ENCODE results near the gene H6PD.

Gene H6PD

DNA sequence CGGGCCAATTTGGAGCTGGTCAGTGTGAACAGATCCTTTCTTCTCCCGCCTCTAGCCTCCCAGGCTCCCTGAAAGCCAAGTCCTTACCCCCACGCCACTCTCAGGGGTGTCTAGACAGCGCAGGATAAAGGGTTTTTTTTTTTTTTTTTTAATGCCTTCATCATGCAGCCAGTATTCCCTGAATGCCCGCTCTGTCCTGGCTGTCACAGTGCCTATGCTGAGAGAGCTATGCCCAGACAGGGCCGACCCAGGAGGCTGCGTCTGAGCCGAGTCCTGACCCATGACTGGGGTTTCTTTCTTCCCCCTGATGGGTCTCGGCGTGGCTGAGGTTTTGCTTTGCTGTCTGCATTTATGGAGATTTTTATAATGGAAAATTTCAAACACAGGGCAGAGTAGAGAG is 76.5 kb downstream of the H6PD start:
- Histone ChIP-seq H3K4me2 (ENCODE audit: low read length, poor library complexity, severe bottlenecking) (no peak overlapping the region), H2AFZ (ENCODE audit: low read depth, low read length) (no peak overlapping the region)
- 92% methylated on average over 7 of the region's 10 CpGs for WGBS

GRCh38 chr1:9311479-9311878 is 76.9 kb downstream of the H6PD start:
- no peaks in the 10 kb centered on the region for H3K27me3 ChIP-seq (ENCODE audit: control insufficient read depth in 1 of 2, insufficient read depth in 1 of 2, low read length in 2 of 2)
- H3K27ac ChIP-seq (ENCODE audit: low read length, poor library complexity, severe bottlenecking) = no peak overlapping the region
- H3K23ac ChIP-seq (ENCODE audit: low read length in 2 of 2) = no peak overlapping the region
- no peak overlapping the region for H3K4ac ChIP-seq (ENCODE audit: low read depth in 1 of 2, low read length in 2 of 2)
- peaks cover 24 to 45% of the 10 kb centered on the region in 2 experiments for H3K36me3 ChIP-seq (ENCODE audit: control insufficient read depth in 1 of 2, insufficient read depth in 2 of 2, low read depth in 1 of 2, low read length in 2 of 2)
- H4K91ac ChIP-seq (ENCODE audit: low read length) = no peak overlapping the region
- no peak for DNase-seq
- H3K14ac ChIP-seq (ENCODE audit: low read length in 2 of 2) = no peak overlapping the region
- no peak overlapping the region for H3K18ac ChIP-seq (ENCODE audit: low read depth in 1 of 2, low read length in 2 of 2)
- H4K8ac ChIP-seq (ENCODE audit: low read length) = no peak overlapping the region
- no peaks in the 10 kb centered on the region for H3K9me3 ChIP-seq (ENCODE audit: control insufficient read depth, low read length)
- H2BK120ac ChIP-seq (ENCODE audit: low read depth, low read length) = no peak overlapping the region
- H3K79me1 ChIP-seq (replicated peaks; ENCODE audit: low read length, poor library complexity, severe bottlenecking) = peaks cover 3% of the 10 kb centered on the region
- H2BK12ac ChIP-seq (ENCODE audit: low read length in 2 of 2) = no peak overlapping the region
- H3K4me2 ChIP-seq (ENCODE audit: low read length, poor library complexity, severe bottlenecking) = no peak overlapping the region
- WGBS = 69% methylated on average over 9 of the region's 9 CpGs
- no peak overlapping the region for H2BK15ac ChIP-seq (ENCODE audit: low read depth, poor library complexity, severe bottlenecking)
- H3K9ac ChIP-seq (ENCODE audit: low read length) = peak overlapping the region; percentile 2
- no peak overlapping the region for H3K4me3 ChIP-seq (ENCODE audit: insufficient read depth in 1 of 2, low read depth in 1 of 2, low read length in 2 of 2)
- H2BK5ac ChIP-seq (ENCODE audit: low read depth, low read length, poor library complexity, severe bottlenecking) = no peak overlapping the region
- no peak overlapping the region for H2AK5ac ChIP-seq (ENCODE audit: low read length, severe bottlenecking)
- H2AFZ ChIP-seq (ENCODE audit: low read depth, low read length) = no peak overlapping the region
- peaks cover 52% of the 10 kb centered on the region for H3K4me1 ChIP-seq (ENCODE audit: control insufficient read depth, insufficient read depth, low read depth, low read length)

More for the DNA sequence above, 76.5 kb downstream of the H6PD start:
- Histone ChIP-seq H3K4me1 (ENCODE audit: control insufficient read depth, insufficient read depth, low read depth, low read length) (peaks cover 50% of the 10 kb centered on the region), H2AK5ac (ENCODE audit: low read length, severe bottlenecking) (no peak overlapping the region), H3K79me1 (replicated peaks; ENCODE audit: low read length, poor library complexity, severe bottlenecking) (peaks cover 3% of the 10 kb centered on the region), H2BK15ac (ENCODE audit: low read depth, poor library complexity, severe bottlenecking) (no peak overlapping the region), H3K23ac (ENCODE audit: low read length in 2 of 2) (no peak overlapping the region), H2BK5ac (ENCODE audit: low read depth, low read length, poor library complexity, severe bottlenecking) (no peak overlapping the region), H4K91ac (ENCODE audit: low read length) (no peak overlapping the region), H4K8ac (ENCODE audit: low read length) (no peak overlapping the region), H3K9me3 (ENCODE audit: control insufficient read depth, low read length) (no peaks in the 10 kb centered on the region), H2BK12ac (ENCODE audit: low read length in 2 of 2) (no peak overlapping the region), H3K4ac (ENCODE audit: low read depth in 1 of 2, low read length in 2 of 2) (no peak overlapping the region), H3K36me3 (ENCODE audit: control insufficient read depth in 1 of 2, insufficient read depth in 2 of 2, low read depth in 1 of 2, low read length in 2 of 2) (peaks cover 21 to 46% of the 10 kb centered on the region in 2 experiments), H3K14ac (ENCODE audit: low read length in 2 of 2) (no peak overlapping the region), H3K27ac (ENCODE audit: low read length, poor library complexity, severe bottlenecking) (no peak overlapping the region), H3K4me3 (ENCODE audit: insufficient read depth in 1 of 2, low read depth in 1 of 2, low read length in 2 of 2) (no peak overlapping the region), H3K27me3 (ENCODE audit: control insufficient read depth in 1 of 2, insufficient read depth in 1 of 2, low read length in 2 of 2) (no peaks in the 10 kb centered on the region), H3K9ac (ENCODE audit: low read length) (no peak overlapping the region), H3K18ac (ENCODE audit: low read depth in 1 of 2, low read length in 2 of 2) (no peak overlapping the region), H2BK120ac (ENCODE audit: low read depth, low read length) (no peak overlapping the region)
- DNase-seq = no peak

- Histone ChIP-seq H3K27ac (ENCODE audit: low read length, poor library complexity, severe bottlenecking) (no peak overlapping the region), H3K14ac (ENCODE audit: low read length in 2 of 2) (no peak overlapping the region), H3K9ac (ENCODE audit: low read length) (peak overlapping the region; percentile 36), H3K9me3 (ENCODE audit: control insufficient read depth, low read length) (no peaks in the 10 kb centered on the region), H3K4me1 (ENCODE audit: control insufficient read depth, insufficient read depth, low read depth, low read length) (peaks cover 58% of the 10 kb centered on the region), H4K8ac (ENCODE audit: low read length) (peak overlapping the region; percentile 19), H2BK15ac (ENCODE audit: low read depth, poor library complexity, severe bottlenecking) (no peak overlapping the region), H2BK12ac (ENCODE audit: low read length in 2 of 2) (no peak overlapping the region), H3K4me3 (ENCODE audit: insufficient read depth in 1 of 2, low read depth in 1 of 2, low read length in 2 of 2) (no peak overlapping the region), H3K27me3 (ENCODE audit: control insufficient read depth in 1 of 2, insufficient read depth in 1 of 2, low read length in 2 of 2) (no peaks in the 10 kb centered on the region), H3K36me3 (ENCODE audit: control insufficient read depth in 1 of 2, insufficient read depth in 2 of 2, low read depth in 1 of 2, low read length in 2 of 2) (peaks cover 28 to 48% of the 10 kb centered on the region in 2 experiments), H2BK120ac (ENCODE audit: low read depth, low read length) (no peak overlapping the region), H3K23ac (ENCODE audit: low read length in 2 of 2) (no peak overlapping the region), H3K18ac (ENCODE audit: low read depth in 1 of 2, low read length in 2 of 2) (no peak overlapping the region), H4K91ac (ENCODE audit: low read length) (no peak overlapping the region), H3K4ac (ENCODE audit: low read depth in 1 of 2, low read length in 2 of 2) (no peak overlapping the region), H2BK5ac (ENCODE audit: low read depth, low read length, poor library complexity, severe bottlenecking) (no peak overlapping the region), H2AK5ac (ENCODE audit: low read length, severe bottlenecking) (no peak overlapping the region), H3K79me1 (replicated peaks; ENCODE audit: low read length, poor library complexity, severe bottlenecking) (peaks cover 4% of the 10 kb centered on the region), H2AFZ (ENCODE audit: low read depth, low read length) (no peak overlapping the region), H3K4me2 (ENCODE audit: low read length, poor library complexity, severe bottlenecking) (no peak overlapping the region)
- WGBS = 95% methylated on average over 18 of the region's 18 CpGs
- DNase-seq = no peak
Measured at GRCh38 chr1:9312168-9312720, 77.7 kb downstream of the H6PD start.

- H3K79me1 ChIP-seq (replicated peaks; ENCODE audit: low read length, poor library complexity, severe bottlenecking) = peaks cover 4% of the 10 kb centered on the region
- H3K9me3 ChIP-seq (ENCODE audit: control insufficient read depth, low read length) = no peaks in the 10 kb centered on the region
- H2BK120ac ChIP-seq (ENCODE audit: low read depth, low read length) = no peak overlapping the region
- no peak overlapping the region for H3K18ac ChIP-seq (ENCODE audit: low read depth in 1 of 2, low read length in 2 of 2)
- H3K4me3 ChIP-seq (ENCODE audit: insufficient read depth in 1 of 2, low read depth in 1 of 2, low read length in 2 of 2) = no peak overlapping the region
- H2AFZ ChIP-seq (ENCODE audit: low read depth, low read length) = no peak overlapping the region
- WGBS = 98% methylated on average over 11 of the region's 11 CpGs
- H3K23ac ChIP-seq (ENCODE audit: low read length in 2 of 2) = no peak overlapping the region
- no peak overlapping the region for H2AK5ac ChIP-seq (ENCODE audit: low read length, severe bottlenecking)
- no peak overlapping the region for H2BK15ac ChIP-seq (ENCODE audit: low read depth, poor library complexity, severe bottlenecking)
- H3K4me2 ChIP-seq (ENCODE audit: low read length, poor library complexity, severe bottlenecking) = no peak overlapping the region
- H3K27ac ChIP-seq (ENCODE audit: low read length, poor library complexity, severe bottlenecking) = no peak overlapping the region
- no peak overlapping the region for H3K9ac ChIP-seq (ENCODE audit: low read length)
- H3K4me1 ChIP-seq (ENCODE audit: control insufficient read depth, insufficient read depth, low read depth, low read length) = peaks cover 63% of the 10 kb centered on the region
- peaks cover 33 to 44% of the 10 kb centered on the region in 2 experiments for H3K36me3 ChIP-seq (ENCODE audit: control insufficient read depth in 1 of 2, insufficient read depth in 2 of 2, low read depth in 1 of 2, low read length in 2 of 2)
- no peak overlapping the region for H2BK12ac ChIP-seq (ENCODE audit: low read length in 2 of 2)
- no peak overlapping the region for H4K91ac ChIP-seq (ENCODE audit: low read length)
- no peak overlapping the region for H4K8ac ChIP-seq (ENCODE audit: low read length)
- no peak overlapping the region for H3K4ac ChIP-seq (ENCODE audit: low read depth in 1 of 2, low read length in 2 of 2)
- H3K27me3 ChIP-seq (ENCODE audit: control insufficient read depth in 1 of 2, insufficient read depth in 1 of 2, low read length in 2 of 2) = no peaks in the 10 kb centered on the region
- DNase-seq = no peak
- H2BK5ac ChIP-seq (ENCODE audit: low read depth, low read length, poor library complexity, severe bottlenecking) = no peak overlapping the region
- H3K14ac ChIP-seq (ENCODE audit: low read length in 2 of 2) = no peak overlapping the region
Measured at GRCh38 chr1:9313576-9313975, 79.0 kb downstream of the H6PD start.
